ENCODE data around the gene CCDC33. TPM values are rescaled to one million over a fixed set of nuclear protein-coding genes. Genes with fewer than 3 reads are reported as not detected.
A peak's percentile ranks its signal among the peaks of the same experiment; 100 is the strongest.

CCDC33 gene
- total and polyA plus RNA-seq, 2 donors (not counting 1 experiment from before 2014, with no cell fraction given) = not detected

GRCh38 chr15:74382004-74382816 is 146.1 kb downstream of the CCDC33 start:
- H3K4me2 ChIP-seq (replicated peaks; ENCODE audit: low read depth, low read length, poor library complexity, severe bottlenecking) = peak overlapping the region; percentile 76
- no peaks in the 10 kb centered on the region for H3K9me3 ChIP-seq (ENCODE audit: control extremely low read depth in 1 of 3, control insufficient read depth in 2 of 3, insufficient read depth in 1 of 3, low read length in 2 of 3)
- H3K27ac ChIP-seq (ENCODE audit: low read length in 2 of 2) = peak overlapping the region in 1 of 2 donors; percentile 97
- peaks cover 53 to 58% of the 10 kb centered on the region in 2 donors for H3K4me1 ChIP-seq (ENCODE audit: control insufficient read depth in 2 of 2, insufficient read depth in 2 of 2, low read length in 2 of 2)
- no peak overlapping the region for H3K4me3 Mint-ChIP-seq
- no peaks in the 10 kb centered on the region for H3K27me3 ChIP-seq (replicated peaks in 1 of 4; ENCODE audit: control extremely low read depth in 1 of 4, control insufficient read depth in 3 of 4, insufficient read depth in 4 of 4, low read length in 3 of 4)
- intact Hi-C loops (cut with micrococcal nuclease) = loop anchor here (1.0 to 5.0 kb wide), 4 partner anchors 8 to 390 kb away; partner anchors contain the start of genes PML, STOML1 and UBL7
- no peaks in the 10 kb centered on the region for H3K27me3 Mint-ChIP-seq
- TF ChIP-seq EZH2 (IDR thresholded peaks at IDR 0.05; ENCODE audit: borderline replicate concordance, insufficient read depth, low read depth, low read length, poor library complexity, severe bottlenecking) (no peak), CTCF (IDR thresholded peaks at IDR 0.05) (peak; percentile 95)
- ChIA-PET CTCF (interaction anchor here (0.6 to 23.1 kb wide), 32 partner anchors 9 to 401 kb away, joined by 3 to 855 read pairs (median 5); partner anchors contain the start of genes ARID3B, CLK3, SEMA7A and UBL7), POLR2A (interaction anchor here (0.6 to 4.2 kb wide), 7 partner anchors 20 to 490 kb away, joined by 3 to 35 read pairs (median 4); partner anchors contain the start of genes SEMA7A and UBL7)
- no peaks in the 10 kb centered on the region for H4K20me1 ChIP-seq (ENCODE audit: control insufficient read depth, insufficient read depth, low read length, poor library complexity, severe bottlenecking)
- peak overlapping the region; percentile 98 for H3K27ac Mint-ChIP-seq
- H3K4me1 Mint-ChIP-seq = peaks cover 59% of the 10 kb centered on the region
- no peaks in the 10 kb centered on the region for H3K36me3 ChIP-seq (replicated peaks in 1 of 2; ENCODE audit: control extremely low read depth in 1 of 2, control insufficient read depth in 1 of 2, extremely low read depth in 1 of 2, insufficient read depth in 2 of 2, low read length in 1 of 2)
- no peak overlapping the region for H2AFZ ChIP-seq (ENCODE audit: insufficient read depth, low read depth, low read length, poor library complexity, severe bottlenecking)
- no peak overlapping the region for H3K9ac ChIP-seq (ENCODE audit: low read length)
- ATAC-seq (ENCODE audit: low read depth) (no peak), DNase-seq (peak; percentile 84)
- WGBS (ENCODE audit: insufficient coverage) = 38% methylated on average over 11 of the region's 13 CpGs
- H3K79me2 ChIP-seq (ENCODE audit: control insufficient read depth, insufficient read depth, low read length) = peaks cover 12% of the 10 kb centered on the region
- no peaks in the 10 kb centered on the region for H3K9me3 Mint-ChIP-seq (ENCODE audit: insufficient read depth)
- no peak overlapping the region for H3K4me3 ChIP-seq (ENCODE audit: control extremely low read depth in 1 of 5, extremely low read depth in 1 of 5, insufficient read depth in 1 of 5, low read depth in 2 of 5, low read length in 4 of 5)
